Measurements from ENCODE around the gene ARHGEF16.

The ARHGEF16 gene

GRCh38 chr1:3451994-3452865, 2.2 kb upstream of the ARHGEF16 start:
- TF ChIP-seq, protein P1, sequence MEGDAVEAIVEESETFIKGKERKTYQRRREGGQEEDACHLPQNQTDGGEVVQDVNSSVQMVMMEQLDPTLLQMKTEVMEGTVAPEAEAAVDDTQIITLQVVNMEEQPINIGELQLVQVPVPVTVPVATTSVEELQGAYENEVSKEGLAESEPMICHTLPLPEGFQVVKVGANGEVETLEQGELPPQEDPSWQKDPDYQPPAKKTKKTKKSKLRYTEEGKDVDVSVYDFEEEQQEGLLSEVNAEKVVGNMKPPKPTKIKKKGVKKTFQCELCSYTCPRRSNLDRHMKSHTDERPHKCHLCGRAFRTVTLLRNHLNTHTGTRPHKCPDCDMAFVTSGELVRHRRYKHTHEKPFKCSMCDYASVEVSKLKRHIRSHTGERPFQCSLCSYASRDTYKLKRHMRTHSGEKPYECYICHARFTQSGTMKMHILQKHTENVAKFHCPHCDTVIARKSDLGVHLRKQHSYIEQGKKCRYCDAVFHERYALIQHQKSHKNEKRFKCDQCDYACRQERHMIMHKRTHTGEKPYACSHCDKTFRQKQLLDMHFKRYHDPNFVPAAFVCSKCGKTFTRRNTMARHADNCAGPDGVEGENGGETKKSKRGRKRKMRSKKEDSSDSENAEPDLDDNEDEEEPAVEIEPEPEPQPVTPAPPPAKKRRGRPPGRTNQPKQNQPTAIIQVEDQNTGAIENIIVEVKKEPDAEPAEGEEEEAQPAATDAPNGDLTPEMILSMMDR (IDR thresholded peaks at IDR 0.05; ENCODE audit: low read depth, low read length, missing control alignments) = no peak
- no peak for DNase-seq (ENCODE audit: extremely low read depth, low read depth)
- H3K4me3 ChIP-seq (replicated peaks; ENCODE audit: low read depth, low read length) = no peak overlapping the region

DNA sequence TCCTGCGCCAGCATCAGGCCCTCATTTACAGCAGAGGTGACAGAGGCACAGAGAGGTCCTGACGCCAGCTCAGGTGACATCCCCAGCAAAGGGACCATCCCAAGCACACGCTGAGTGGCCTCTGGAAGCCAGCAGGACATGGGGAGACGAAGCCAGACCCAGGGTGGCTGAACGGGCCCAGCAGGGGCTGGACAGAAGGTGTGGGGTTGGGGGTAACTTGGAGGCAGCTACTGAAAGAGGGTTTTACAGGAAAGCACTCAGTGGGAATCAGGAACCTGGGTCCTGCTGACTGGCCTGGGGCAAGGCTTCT, 1.6 kb upstream of the ARHGEF16 start:
- TF ChIP-seq, protein P1 (IDR thresholded peaks at IDR 0.05; ENCODE audit: low read depth, low read length, missing control alignments) = no peak
- no peak overlapping the region for H3K4me3 ChIP-seq (replicated peaks; ENCODE audit: low read depth, low read length)
- no peak for DNase-seq (ENCODE audit: extremely low read depth, low read depth)

- H3K4me3 ChIP-seq (replicated peaks; ENCODE audit: low read depth, low read length) = no peak overlapping the region
- no peak for DNase-seq (ENCODE audit: extremely low read depth, low read depth)
- TF ChIP-seq, protein P1 (IDR thresholded peaks at IDR 0.05; ENCODE audit: low read depth, low read length, missing control alignments) = peak; percentile 90
Measured at GRCh38 chr1:3453203-3453761, 1.2 kb upstream of the ARHGEF16 start.

GRCh38 chr1:3454811-3455618, 550 bp downstream of the ARHGEF16 start:
- TF ChIP-seq, protein P1 (IDR thresholded peaks at IDR 0.05; ENCODE audit: low read depth, low read length, missing control alignments) = no peak
- H3K4me3 ChIP-seq (replicated peaks; ENCODE audit: low read depth, low read length) = peak overlapping the region; percentile 26
- no peak for DNase-seq (ENCODE audit: extremely low read depth, low read depth)

DNA sequence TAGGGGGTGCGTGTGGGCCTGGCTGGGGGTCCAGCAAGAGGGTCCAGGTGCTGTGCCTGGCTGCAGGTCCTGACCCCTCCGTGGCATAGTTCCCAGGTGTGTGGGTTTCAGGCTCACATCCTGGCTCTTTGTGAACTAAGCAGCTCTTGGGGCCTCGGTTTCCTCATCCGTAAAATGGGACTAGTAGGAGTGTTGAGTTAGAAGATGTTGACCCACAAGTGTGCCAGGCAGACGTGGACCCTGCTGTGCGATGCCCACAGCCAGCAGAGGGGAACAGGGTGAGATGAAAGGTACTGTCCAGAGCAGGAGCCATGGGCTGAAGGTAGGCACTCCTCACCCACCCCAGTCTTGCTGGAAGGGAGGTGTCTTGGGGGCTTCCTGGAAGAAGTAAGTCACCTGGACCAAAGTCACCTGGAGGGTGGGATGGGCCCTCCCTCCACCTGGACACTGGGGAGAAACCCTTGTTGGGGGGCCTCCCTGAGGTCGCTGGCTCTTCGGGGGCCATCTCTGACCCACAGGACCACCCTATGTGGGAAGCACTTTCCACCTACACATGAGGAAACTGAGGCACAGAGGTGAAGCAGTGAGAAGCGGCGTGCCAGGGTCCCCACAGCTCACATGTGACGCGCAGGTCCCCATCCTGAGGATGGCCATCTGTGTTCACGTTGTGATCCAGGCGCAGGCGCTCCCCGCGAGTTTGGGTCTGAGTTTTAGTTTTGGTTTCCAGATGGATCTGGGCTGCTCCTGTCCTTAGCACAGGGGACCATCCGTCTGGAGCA, 1.4 kb downstream of the ARHGEF16 start:
- TF ChIP-seq, protein P1 (IDR thresholded peaks at IDR 0.05; ENCODE audit: low read depth, low read length, missing control alignments) = no peak
- H3K4me3 ChIP-seq (replicated peaks; ENCODE audit: low read depth, low read length) = no peak overlapping the region
- no peak for DNase-seq (ENCODE audit: extremely low read depth, low read depth)

DNA sequence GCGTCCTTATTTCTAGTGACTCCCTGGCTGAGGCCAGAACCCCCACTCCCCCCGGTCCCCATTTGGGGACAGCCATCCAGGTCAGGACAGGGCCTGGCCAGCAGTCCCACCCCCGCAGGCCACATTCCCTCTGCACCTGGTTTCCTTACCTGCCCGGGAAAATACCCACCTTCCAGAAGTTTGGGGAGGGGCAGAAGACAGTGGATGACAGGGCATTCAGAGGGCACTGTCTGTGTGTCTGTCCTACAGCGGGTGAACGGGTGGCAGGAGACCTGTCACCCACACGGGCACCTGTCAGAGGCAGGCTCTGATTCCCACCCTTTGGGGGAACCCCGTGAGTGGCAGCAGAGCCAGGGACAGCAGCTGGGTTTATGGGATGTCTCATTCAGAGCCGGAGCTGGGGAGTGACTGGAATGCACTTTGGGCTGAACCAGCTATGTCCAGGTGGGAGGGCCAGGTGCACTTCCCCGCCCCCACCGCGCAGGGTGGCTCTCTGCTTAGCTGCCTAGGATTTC, 2.0 kb downstream of the ARHGEF16 start:
- TF ChIP-seq, protein P1 (IDR thresholded peaks at IDR 0.05; ENCODE audit: low read depth, low read length, missing control alignments) = no peak
- DNase-seq (ENCODE audit: extremely low read depth, low read depth) = no peak
- no peak overlapping the region for H3K4me3 ChIP-seq (replicated peaks; ENCODE audit: low read depth, low read length)
